Ishikawa (cell line): ENCODE results near the gene ZNF70.

ENCODE experiments used
- CEBPB ChIP-seq: IDR thresholded peaks from 2 replicates; pipeline ENCODE4 v1.6.1; 2012
- CREB1 ChIP-seq: IDR thresholded peaks from 2 replicates; pipeline ENCODE4 v1.6.1; 2012; ENCODE audit warnings: low read depth
- EGR1 ChIP-seq: IDR thresholded peaks from 2 replicates; pipeline ENCODE4 v1.6.1; 2012
- EP300 ChIP-seq: IDR thresholded peaks from 2 replicates; pipeline ENCODE4 v1.6.1; 2012; ENCODE audit warnings: borderline replicate concordance
- FOXM1 ChIP-seq: IDR thresholded peaks from 2 replicates; pipeline ENCODE4 v1.6.1; 2012; ENCODE audit warnings: low read depth, borderline replicate concordance
- MAX ChIP-seq: IDR thresholded peaks from 2 replicates; pipeline ENCODE4 v1.6.1; 2012
- NFIC ChIP-seq: IDR thresholded peaks from 2 replicates; pipeline ENCODE4 v1.6.1; 2012
- RAD21 ChIP-seq: IDR thresholded peaks from 2 replicates; pipeline ENCODE4 v1.6.1; 2012; ENCODE audit warnings: low read depth
- REST ChIP-seq: IDR thresholded peaks from 2 replicates; pipeline ENCODE4 v1.6.1; 2012; ENCODE audit warnings: low read depth, mild to moderate bottlenecking
- TAF1 ChIP-seq: IDR thresholded peaks from 2 replicates; pipeline ENCODE4 v1.6.1; 2012; ENCODE audit warnings: low read depth, mild to moderate bottlenecking
- TCF12 ChIP-seq: IDR thresholded peaks from 2 replicates; pipeline ENCODE4 v1.6.1; 2012; ENCODE audit warnings: low read depth
- TEAD4 ChIP-seq: IDR thresholded peaks from 2 replicates; pipeline ENCODE4 v1.6.1; 2012
- USF1 ChIP-seq: IDR thresholded peaks from 2 replicates; pipeline ENCODE4 v1.6.1; 2012
- YY1 ChIP-seq: IDR thresholded peaks from 2 replicates; pipeline ENCODE4 v1.6.1; 2012; ENCODE audit warnings: low read depth
- ZBTB7A ChIP-seq: IDR thresholded peaks from 2 replicates; pipeline ENCODE4 v1.6.1; 2012; ENCODE audit warnings: low read depth

The ZNF70 gene

GRCh38 chr22:23777776-23778576 is 27.1 kb upstream of the ZNF70 start:
- no peak for TF ChIP-seq TEAD4
- no peak for TF ChIP-seq REST
- TF ChIP-seq TCF12 = no peak
- no peak for TF ChIP-seq CREB1
- no peak for TF ChIP-seq FOXM1
- no peak for TF ChIP-seq YY1
- no peak for TF ChIP-seq ZBTB7A
- no peak for TF ChIP-seq TAF1
- TF ChIP-seq EP300 = no peak
- TF ChIP-seq USF1 = no peak
- TF ChIP-seq CEBPB = no peak
- no peak for TF ChIP-seq RAD21
- TF ChIP-seq EGR1 = no peak
- TF ChIP-seq MAX = no peak
- no peak for TF ChIP-seq NFIC

- no peak for TF ChIP-seq TAF1
- no peak for TF ChIP-seq ZBTB7A
- no peak for TF ChIP-seq FOXM1
- no peak for TF ChIP-seq EP300
- TF ChIP-seq USF1 = no peak
- TF ChIP-seq EGR1 = no peak
- no peak for TF ChIP-seq MAX
- no peak for TF ChIP-seq REST
- TF ChIP-seq RAD21 = no peak
- no peak for TF ChIP-seq CREB1
- no peak for TF ChIP-seq CEBPB
- TF ChIP-seq YY1 = no peak
- TF ChIP-seq TEAD4 = no peak
- no peak for TF ChIP-seq TCF12
- no peak for TF ChIP-seq NFIC
Measured at GRCh38 chr22:23775779-23776375, 25.0 kb upstream of the ZNF70 start.

GRCh38 chr22:23774922-23775436 is 24.1 kb upstream of the ZNF70 start:
- TF ChIP-seq NFIC (no peak), EGR1 (no peak), USF1 (no peak), ZBTB7A (no peak), RAD21 (no peak), TAF1 (no peak), CEBPB (no peak)

GRCh38 chr22:23774114-23774921 is 23.4 kb upstream of the ZNF70 start:
- TF ChIP-seq REST (no peak), YY1 (no peak), MAX (no peak), EGR1 (no peak), EP300 (no peak), ZBTB7A (no peak), USF1 (no peak), TAF1 (no peak), RAD21 (no peak), FOXM1 (no peak)
